ENCODE data around the gene SNX20.

Gene SNX20

GRCh38 chr16:50635505-50636392 is 45.4 kb downstream of the SNX20 start:
- CTCF ChIA-PET: interaction anchor here (1.0 to 3.4 kb wide), 4 partner anchors 26 to 266 kb away, joined by 3 to 15 read pairs (median 4); no protein-coding TSS in a partner anchor
- no peak for DNase-seq (ENCODE audit: extremely low spot score)
- TF ChIP-seq CTCF (IDR thresholded peaks at IDR 0.05; ENCODE audit: control extremely low read depth, extremely low read depth, low read depth, missing control alignments): no peak
- POLR2A ChIA-PET: no interaction called here

GRCh38 chr16:50634947-50635346 is 46.2 kb downstream of the SNX20 start:
- POLR2A ChIA-PET: no interaction called here
- TF ChIP-seq CTCF (IDR thresholded peaks at IDR 0.05; ENCODE audit: control extremely low read depth, extremely low read depth, low read depth, missing control alignments): no peak
- CTCF ChIA-PET: interaction anchor here (1.0 to 3.4 kb wide), 4 partner anchors 25 to 171 kb away, joined by 3 to 15 read pairs (median 4); no protein-coding TSS in a partner anchor
- DNase-seq (ENCODE audit: extremely low spot score): no peak

GRCh38 chr16:50634090-50634489 is 47.0 kb downstream of the SNX20 start:
- no peak for TF ChIP-seq CTCF (IDR thresholded peaks at IDR 0.05; ENCODE audit: control extremely low read depth, extremely low read depth, low read depth, missing control alignments)
- CTCF ChIA-PET: interaction anchor here (1.2 to 3.4 kb wide), 3 partner anchors 24 to 35 kb away, joined by 3 to 15 read pairs (median 3); no protein-coding TSS in a partner anchor
- POLR2A ChIA-PET: no interaction called here
- no peak for DNase-seq (ENCODE audit: extremely low spot score)

GRCh38 chr16:50632927-50633800 is 47.9 kb downstream of the SNX20 start:
- POLR2A ChIA-PET: no interaction called here
- TF ChIP-seq CTCF (IDR thresholded peaks at IDR 0.05; ENCODE audit: control extremely low read depth, extremely low read depth, low read depth, missing control alignments): no peak
- CTCF ChIA-PET: no interaction called here
- no peak for DNase-seq (ENCODE audit: extremely low spot score)

- ChIA-PET POLR2A (no interaction called here), CTCF (no interaction called here)
- no peak for DNase-seq (ENCODE audit: extremely low spot score)
- TF ChIP-seq CTCF (IDR thresholded peaks at IDR 0.05; ENCODE audit: control extremely low read depth, extremely low read depth, low read depth, missing control alignments): no peak
Measured at GRCh38 chr16:50631985-50632576, 49.0 kb downstream of the SNX20 start.

Data from GM10248 (cell line).